ENCODE data around the gene ATF7. TPM values are rescaled to one million over a fixed set of nuclear protein-coding genes. Genes with fewer than 3 reads are reported as not detected.

ATF7 gene
- polyA plus RNA-seq, 6 donors from 2014 or later, result 12.2 to 18.7 (median 16.2) TPM

DNA sequence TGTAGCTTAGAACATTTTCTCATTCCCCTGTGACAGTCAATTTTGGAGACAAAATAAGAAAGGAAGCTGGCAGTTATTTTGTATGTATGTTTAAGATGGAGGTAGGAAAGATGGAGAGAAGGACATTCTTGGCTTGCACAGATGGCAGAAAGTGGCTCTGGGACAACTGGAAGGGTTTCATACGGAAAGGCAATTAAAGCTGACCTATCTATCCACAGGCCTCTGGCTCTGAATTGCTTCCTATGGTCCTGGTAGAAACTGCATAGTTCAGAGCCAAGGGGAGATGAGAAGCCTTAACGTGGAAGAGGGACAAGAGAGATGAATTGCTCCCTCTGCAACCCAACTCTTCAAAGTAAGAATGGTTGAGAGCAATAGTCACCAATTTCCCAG is 110.9 kb downstream of the ATF7 start:
- no peak for ATAC-seq (ENCODE audit: low read depth in 2 of 2)
- Mint-ChIP-seq H3K27me3 (no peaks in the 10 kb centered on the region), H3K27ac (peak overlapping the region in 1 of 6 donors; percentile 19), H3K9me3 (no peaks in the 10 kb centered on the region), H3K4me1 (no peaks in the 10 kb centered on the region), H3K4me3 (no peak overlapping the region), H3K36me3 (peaks cover 12 to 16% of the 10 kb centered on the region in 2 donors)
- no peak for DNase-seq

- Mint-ChIP-seq H3K9me3 (no peaks in the 10 kb centered on the region), H3K27ac (peak overlapping the region in 2 of 6 donors; percentile 17 to 26), H3K27me3 (no peaks in the 10 kb centered on the region), H3K36me3 (peaks cover 8 to 10% of the 10 kb centered on the region in 2 donors), H3K4me1 (no peaks in the 10 kb centered on the region), H3K4me3 (no peak overlapping the region)
- DNase-seq (no peak), ATAC-seq (ENCODE audit: low read depth in 2 of 2) (no peak)
Observed at GRCh38 chr12:53514628-53515290, 111.4 kb downstream of the ATF7 start.

- no peaks in the 10 kb centered on the region for H3K27me3 Mint-ChIP-seq
- no peak for DNase-seq
- H3K9me3 Mint-ChIP-seq, result no peaks in the 10 kb centered on the region
- no peak for ATAC-seq (ENCODE audit: low read depth in 2 of 2)
- peaks cover 8 to 9% of the 10 kb centered on the region in 2 donors for H3K36me3 Mint-ChIP-seq
- H3K27ac Mint-ChIP-seq, result peak overlapping the region in 1 of 6 donors; percentile 41
- peaks cover 0 to 4% (median under 1%) of the 10 kb centered on the region in 3 donors for H3K4me1 Mint-ChIP-seq
- no peak overlapping the region for H3K4me3 Mint-ChIP-seq
Observed at GRCh38 chr12:53513712-53514410, 112.3 kb downstream of the ATF7 start.

GRCh38 chr12:53510181-53510812 is 115.9 kb downstream of the ATF7 start:
- ATAC-seq (ENCODE audit: low read depth in 2 of 2) (no peak), DNase-seq (no peak)
- H3K9me3 Mint-ChIP-seq, result no peaks in the 10 kb centered on the region
- H3K27me3 Mint-ChIP-seq, result no peaks in the 10 kb centered on the region
- peaks cover 6 to 15% (median 10%) of the 10 kb centered on the region in 3 donors for H3K4me1 Mint-ChIP-seq
- H3K27ac Mint-ChIP-seq, result no peak overlapping the region
- peaks cover 4 to 7% of the 10 kb centered on the region in 2 donors for H3K36me3 Mint-ChIP-seq
- H3K4me3 Mint-ChIP-seq, result no peak overlapping the region

DNA sequence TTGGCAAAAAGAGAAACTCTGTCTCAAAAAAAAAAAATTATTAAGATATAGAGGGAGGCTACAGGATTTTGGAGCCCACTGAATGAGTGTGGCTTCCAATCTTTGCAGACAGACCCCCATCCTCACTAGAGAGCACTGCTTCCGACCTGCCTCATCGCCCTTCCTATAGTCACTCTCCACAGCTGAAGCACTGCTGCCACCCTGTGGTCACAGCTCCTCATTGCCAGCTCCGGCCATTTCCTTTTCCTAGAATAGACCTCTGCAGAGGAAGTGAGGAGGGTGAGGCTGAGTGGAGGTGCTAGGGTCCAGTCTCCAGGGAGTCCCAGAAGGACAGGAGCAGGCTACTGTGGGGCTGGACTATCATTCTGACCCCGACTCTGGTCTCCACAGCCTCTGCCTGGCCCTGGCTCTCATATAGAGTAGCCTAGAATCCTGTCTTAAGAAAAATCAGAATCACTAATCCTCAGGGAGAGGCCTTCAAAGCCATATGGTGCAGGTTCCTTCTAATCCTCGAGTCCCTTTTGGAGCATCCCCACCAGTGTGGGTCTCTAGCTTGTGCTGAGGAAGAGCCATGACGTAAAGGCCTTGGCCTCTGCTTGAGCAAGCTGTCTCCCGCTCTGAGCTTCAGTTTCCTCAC is 117.5 kb downstream of the ATF7 start:
- peaks cover 15 to 16% (median 15%) of the 10 kb centered on the region in 3 donors for H3K4me1 Mint-ChIP-seq
- ATAC-seq (ENCODE audit: low read depth in 2 of 2) (peak; percentile 97 to 98), DNase-seq (peak; percentile 73)
- H3K36me3 Mint-ChIP-seq, result peaks cover 0 to 7% of the 10 kb centered on the region in 2 donors
- no peaks in the 10 kb centered on the region for H3K9me3 Mint-ChIP-seq
- peak overlapping the region in 1 of 8 donors; percentile 41 for H3K4me3 Mint-ChIP-seq
- H3K27ac Mint-ChIP-seq, result peak overlapping the region in 5 of 6 donors; percentile 15 to 94 (median 74)
- no peaks in the 10 kb centered on the region for H3K27me3 Mint-ChIP-seq

- Mint-ChIP-seq H3K36me3 (peaks cover 0 to 7% of the 10 kb centered on the region in 2 donors), H3K9me3 (no peaks in the 10 kb centered on the region), H3K27me3 (no peaks in the 10 kb centered on the region), H3K27ac (peak overlapping the region in 1 of 6 donors; percentile 24), H3K4me1 (peaks cover 15 to 19% (median 16%) of the 10 kb centered on the region in 3 donors), H3K4me3 (no peak overlapping the region)
- ATAC-seq (ENCODE audit: low read depth in 2 of 2) (no peak), DNase-seq (no peak)
Observed at GRCh38 chr12:53507603-53507885, 118.6 kb downstream of the ATF7 start.

- no peak for ATAC-seq (ENCODE audit: low read depth in 2 of 2)
- peaks cover 0 to 7% of the 10 kb centered on the region in 2 donors for H3K36me3 Mint-ChIP-seq
- no peaks in the 10 kb centered on the region for H3K27me3 Mint-ChIP-seq
- no peak for DNase-seq
- peaks cover 18 to 22% (median 18%) of the 10 kb centered on the region in 3 donors for H3K4me1 Mint-ChIP-seq
- H3K4me3 Mint-ChIP-seq, result no peak within 1 kb of the TSS
- peak within 1 kb of the TSS in 1 of 6 donors; percentile 24 for H3K27ac Mint-ChIP-seq
- no peaks in the 10 kb centered on the region for H3K9me3 Mint-ChIP-seq
Observed at GRCh38 chr12:53506881-53507602, 119.1 kb downstream of the ATF7 start, which contains the start of gene NPFF. Gene NPFF (minus strand): TSS chr12:53507484. CDS start chr12:53507474, 10 bp downstream.

DNA sequence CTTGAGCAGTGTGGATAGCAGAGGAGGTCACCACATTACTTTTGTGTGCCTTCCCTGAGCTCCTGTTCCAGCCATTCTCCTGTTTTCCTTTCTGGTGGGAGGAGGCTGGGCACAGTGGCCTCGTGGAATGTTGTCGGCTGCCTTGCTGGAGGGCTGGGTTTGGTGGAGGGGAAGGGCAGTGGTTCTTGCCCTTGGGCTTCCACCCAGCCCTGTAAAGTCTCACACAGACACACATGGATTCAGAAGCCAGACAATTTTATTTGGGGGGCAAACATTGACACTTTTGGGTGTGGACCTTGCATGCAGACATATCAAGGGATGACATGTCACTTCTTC is 119.8 kb downstream of the ATF7 start:
- Mint-ChIP-seq H3K4me1 (peaks cover 22 to 29% (median 23%) of the 10 kb centered on the region in 3 donors), H3K27me3 (no peaks in the 10 kb centered on the region), H3K4me3 (no peak overlapping the region), H3K9me3 (no peaks in the 10 kb centered on the region), H3K36me3 (peaks cover 0 to 7% of the 10 kb centered on the region in 2 donors), H3K27ac (no peak overlapping the region)
- no peak for DNase-seq
- no peak for ATAC-seq (ENCODE audit: low read depth in 2 of 2)

DNA sequence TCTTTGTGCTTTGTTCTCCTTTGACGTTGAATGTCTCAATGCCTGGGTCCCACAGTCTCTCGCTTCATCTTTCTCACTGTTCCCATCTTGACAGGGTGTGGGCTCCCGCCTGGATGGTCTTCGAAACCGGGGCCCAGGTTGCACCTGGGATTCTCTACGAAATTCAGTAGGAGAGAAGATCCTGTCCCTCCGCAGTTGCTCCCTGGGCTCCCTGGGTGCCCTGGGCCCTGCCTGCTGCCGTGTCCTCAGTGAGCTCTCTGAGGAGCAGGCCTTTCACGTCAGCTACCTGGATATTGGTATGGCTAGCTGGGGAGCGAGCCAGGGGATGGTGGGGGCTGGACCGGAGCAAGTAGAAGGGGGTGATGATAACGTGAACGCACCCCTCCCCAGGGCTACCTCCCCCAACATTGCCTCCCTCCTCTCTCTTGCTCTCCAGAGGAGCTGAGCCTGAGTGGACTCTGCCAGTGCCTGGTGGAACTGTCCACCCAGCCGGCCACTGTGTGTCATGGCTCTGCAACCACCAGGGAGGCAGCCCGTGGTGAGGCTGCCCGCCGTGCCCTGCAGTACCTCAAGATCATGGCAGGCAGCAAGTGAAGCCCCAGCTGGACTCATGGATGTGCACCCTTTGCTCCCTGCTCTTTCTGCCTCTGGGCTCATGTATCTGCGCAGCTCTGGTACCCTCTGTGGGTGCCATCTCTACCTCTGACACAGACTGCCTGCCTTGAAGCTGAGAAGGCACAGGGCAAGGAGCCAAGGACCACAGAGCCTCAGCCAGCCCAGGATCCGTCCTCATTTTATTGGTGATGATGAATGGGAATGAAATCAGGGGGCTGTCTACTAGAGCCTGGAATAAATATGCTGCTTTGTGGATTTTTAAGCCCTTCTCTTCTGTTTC is 120.4 kb downstream of the ATF7 start:
- Mint-ChIP-seq H3K27me3 (no peaks in the 10 kb centered on the region), H3K4me3 (no peak overlapping the region), H3K4me1 (peaks cover 22 to 29% (median 23%) of the 10 kb centered on the region in 3 donors), H3K36me3 (peaks cover 0 to 7% of the 10 kb centered on the region in 2 donors), H3K27ac (peak overlapping the region in 3 of 6 donors; percentile 16 to 68 (median 54)), H3K9me3 (no peaks in the 10 kb centered on the region)
- DNase-seq (no peak), ATAC-seq (ENCODE audit: low read depth in 2 of 2) (no peak)

DNA sequence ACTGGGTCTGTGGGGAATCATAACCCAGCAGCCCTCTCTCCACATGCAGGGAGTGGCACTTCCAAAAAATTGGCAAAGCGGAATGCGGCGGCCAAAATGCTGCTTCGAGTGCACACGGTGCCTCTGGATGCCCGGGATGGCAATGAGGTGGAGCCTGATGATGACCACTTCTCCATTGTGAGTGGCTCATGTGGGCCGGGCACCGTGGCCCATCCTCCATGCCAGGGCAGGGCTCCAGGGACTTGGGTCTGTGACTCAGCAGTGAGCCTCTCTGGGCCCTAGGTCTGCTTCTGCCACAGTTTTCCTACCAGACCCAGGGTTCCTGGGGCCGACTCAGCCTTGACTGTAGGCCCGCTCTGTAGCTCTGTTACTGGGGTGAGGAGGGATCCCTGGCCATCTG is 121.1 kb downstream of the ATF7 start:
- H3K9me3 Mint-ChIP-seq, result no peaks in the 10 kb centered on the region
- H3K27ac Mint-ChIP-seq, result peak overlapping the region in 1 of 6 donors; percentile 67
- H3K4me3 Mint-ChIP-seq, result peak overlapping the region in 2 of 8 donors; percentile 32 to 77
- peaks cover 0 to 7% of the 10 kb centered on the region in 2 donors for H3K36me3 Mint-ChIP-seq
- peaks cover 25 to 34% (median 27%) of the 10 kb centered on the region in 3 donors for H3K4me1 Mint-ChIP-seq
- H3K27me3 Mint-ChIP-seq, result no peaks in the 10 kb centered on the region
- no peak for ATAC-seq (ENCODE audit: low read depth in 2 of 2)
- DNase-seq, result no peak

- no peak for ATAC-seq (ENCODE audit: low read depth in 2 of 2)
- peaks cover 31 to 39% (median 36%) of the 10 kb centered on the region in 3 donors for H3K4me1 Mint-ChIP-seq
- peak overlapping the region in 2 of 8 donors; percentile 32 to 77 for H3K4me3 Mint-ChIP-seq
- no peaks in the 10 kb centered on the region for H3K9me3 Mint-ChIP-seq
- no peak overlapping the region for H3K27ac Mint-ChIP-seq
- H3K36me3 Mint-ChIP-seq, result peaks cover 0 to 7% of the 10 kb centered on the region in 2 donors
- H3K27me3 Mint-ChIP-seq, result no peaks in the 10 kb centered on the region
- no peak for DNase-seq
Observed at GRCh38 chr12:53504004-53504920, 121.9 kb downstream of the ATF7 start.
